Mesothelial cell of epicardium (in vitro differentiated cells): ENCODE data around the gene SHB. TPM values are rescaled to one million over a fixed set of nuclear protein-coding genes. Genes with fewer than 3 reads are reported as not detected.

Source experiments
- DNase-seq, 2 experiments: peaks; one replicate each; pipeline ENCODE4 v3.0.0; 2021; ENCODE audit warnings: low spot score in 2 of 2; ENCODE audit not compliant: unreplicated experiment in 2 of 2
- H3K27ac Mint-ChIP-seq: 2 replicates; pipeline ENCODE4 v1.8.0; 2021; ENCODE audit warnings: mixed read lengths
- H3K27me3 Mint-ChIP-seq: 2 replicates; pipeline ENCODE4 v1.8.0; 2021; ENCODE audit warnings: low read depth, mixed read lengths
- H3K36me3 Mint-ChIP-seq: 2 replicates; pipeline ENCODE4 v1.8.0; 2021; ENCODE audit warnings: mixed read lengths
- H3K4me1 Mint-ChIP-seq: 2 replicates; pipeline ENCODE4 v1.8.0; 2021; ENCODE audit warnings: mixed read lengths
- H3K4me3 Mint-ChIP-seq: 2 replicates; pipeline ENCODE4 v1.8.0; 2021; ENCODE audit warnings: mild to moderate bottlenecking, moderate library complexity, mixed read lengths
- H3K9me3 Mint-ChIP-seq: 2 replicates; pipeline ENCODE4 v1.8.0; 2021; ENCODE audit warnings: mixed read lengths
- CTCF ChIP-seq: fragments of 200-600 bp; sonication (generic); IDR thresholded peaks from one replicate; pipeline ENCODE4 v1.5.0; 2021; ENCODE audit warnings: antibody characterized with exemption; ENCODE audit not compliant: unreplicated experiment
- total RNA-seq: library from RNA; stranded (reverse); gene quantifications from 3 replicates; pipeline ENCODE4 v1.2.1, GENCODE V29; 2021

Gene SHB
- total RNA-seq, 1 donor from 2014 or later, result 35.5 TPM

DNA sequence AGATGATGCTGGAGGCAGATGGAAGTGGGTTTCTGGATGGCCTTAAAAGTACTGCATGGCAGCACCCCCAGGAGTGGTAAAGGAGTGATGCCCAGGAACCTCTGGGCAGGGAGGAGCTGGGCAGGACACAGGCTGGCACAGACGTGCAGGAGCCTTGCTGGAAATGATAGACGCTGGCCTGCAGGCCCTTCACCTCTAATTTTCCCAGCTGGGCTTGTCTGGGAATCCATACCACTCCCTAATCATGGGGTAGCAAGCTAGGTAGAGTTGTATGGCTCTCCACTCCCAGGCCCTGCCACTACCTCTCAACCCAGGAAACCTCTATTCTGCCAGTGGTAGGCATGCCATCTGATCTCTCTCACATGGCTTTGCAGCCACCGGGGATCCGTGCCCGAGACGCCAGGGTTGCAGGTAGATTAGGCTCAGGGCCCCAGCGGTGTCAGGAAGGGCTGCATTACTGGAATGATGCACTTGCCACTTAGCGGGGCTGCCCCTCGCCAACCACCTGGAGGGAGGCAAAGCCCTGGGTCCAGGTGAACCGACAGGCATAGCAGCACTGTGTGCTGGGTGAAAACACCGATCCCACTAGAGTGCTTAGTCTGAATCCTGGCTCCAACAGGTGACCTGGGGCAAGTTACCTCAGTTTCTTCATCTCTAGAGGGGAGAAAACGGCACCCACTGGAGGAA lies 85.5 kb downstream of the SHB start:
- H3K4me1 Mint-ChIP-seq, result peaks cover 25% of the 10 kb centered on the region
- no peak for DNase-seq
- no peak for TF ChIP-seq CTCF
- H3K27me3 Mint-ChIP-seq, result no peaks in the 10 kb centered on the region
- H3K9me3 Mint-ChIP-seq, result peaks cover 6% of the 10 kb centered on the region
- H3K36me3 Mint-ChIP-seq, result peaks cover 11% of the 10 kb centered on the region
- H3K27ac Mint-ChIP-seq, result no peak overlapping the region
- H3K4me3 Mint-ChIP-seq, result no peak overlapping the region

DNA sequence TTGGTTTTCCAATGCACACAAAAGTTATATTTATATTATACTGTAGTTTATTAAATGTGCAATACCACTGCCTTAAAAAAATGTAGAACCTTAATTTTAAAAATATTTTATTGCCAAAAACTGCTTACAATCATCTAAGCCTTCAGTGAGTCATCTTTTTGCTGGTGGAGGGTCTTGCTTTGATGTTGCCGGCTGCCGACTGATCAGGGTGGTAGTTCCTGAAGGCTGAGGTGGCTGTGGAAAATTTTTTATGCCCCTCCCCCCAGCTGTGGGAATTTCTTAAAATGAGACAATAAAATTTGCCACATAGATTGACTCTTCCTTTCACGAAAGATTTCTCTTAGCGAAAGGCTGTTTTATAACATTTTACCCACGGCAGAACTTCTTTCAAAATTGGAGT lies 89.2 kb downstream of the SHB start:
- Mint-ChIP-seq H3K27me3 (no peaks in the 10 kb centered on the region), H3K9me3 (peaks cover 6% of the 10 kb centered on the region), H3K27ac (peak overlapping the region; percentile 13), H3K4me1 (peaks cover 22% of the 10 kb centered on the region), H3K36me3 (peaks cover 13% of the 10 kb centered on the region), H3K4me3 (no peak overlapping the region)
- DNase-seq, result no peak
- TF ChIP-seq CTCF, result no peak

DNA sequence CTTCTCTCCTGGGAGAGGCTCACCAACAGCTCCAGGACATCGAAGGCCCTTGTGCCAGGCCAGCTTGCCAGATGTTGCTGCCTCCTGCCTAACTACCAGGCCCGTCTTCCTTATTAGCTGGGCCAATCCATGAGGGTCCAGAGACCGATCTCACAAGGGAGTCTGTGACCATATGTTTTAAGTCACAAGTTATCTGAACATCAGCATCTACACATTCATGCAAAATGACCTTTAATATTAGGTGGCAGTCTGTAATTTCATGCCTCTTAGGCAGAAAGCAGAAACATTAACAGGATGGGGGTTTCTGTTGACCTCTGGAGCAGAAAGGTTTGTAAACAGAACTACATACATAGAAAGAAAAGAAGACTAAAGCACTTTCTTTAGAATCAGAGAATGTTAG lies 90.0 kb downstream of the SHB start:
- no peak for DNase-seq
- Mint-ChIP-seq H3K27ac (peak overlapping the region; percentile 59), H3K4me3 (no peak overlapping the region), H3K27me3 (no peaks in the 10 kb centered on the region), H3K9me3 (peaks cover 6% of the 10 kb centered on the region), H3K36me3 (peaks cover 15% of the 10 kb centered on the region), H3K4me1 (peaks cover 17% of the 10 kb centered on the region)
- TF ChIP-seq CTCF, result no peak

- no peak for TF ChIP-seq CTCF
- H3K27ac Mint-ChIP-seq, result peak overlapping the region; percentile 15
- no peak overlapping the region for H3K4me3 Mint-ChIP-seq
- DNase-seq, result no peak
- peaks cover 17% of the 10 kb centered on the region for H3K4me1 Mint-ChIP-seq
- peaks cover 15% of the 10 kb centered on the region for H3K36me3 Mint-ChIP-seq
- H3K9me3 Mint-ChIP-seq, result peaks cover 6% of the 10 kb centered on the region
- no peaks in the 10 kb centered on the region for H3K27me3 Mint-ChIP-seq
Measured at GRCh38 chr9:37978481-37978864, 90.6 kb downstream of the SHB start.

DNA sequence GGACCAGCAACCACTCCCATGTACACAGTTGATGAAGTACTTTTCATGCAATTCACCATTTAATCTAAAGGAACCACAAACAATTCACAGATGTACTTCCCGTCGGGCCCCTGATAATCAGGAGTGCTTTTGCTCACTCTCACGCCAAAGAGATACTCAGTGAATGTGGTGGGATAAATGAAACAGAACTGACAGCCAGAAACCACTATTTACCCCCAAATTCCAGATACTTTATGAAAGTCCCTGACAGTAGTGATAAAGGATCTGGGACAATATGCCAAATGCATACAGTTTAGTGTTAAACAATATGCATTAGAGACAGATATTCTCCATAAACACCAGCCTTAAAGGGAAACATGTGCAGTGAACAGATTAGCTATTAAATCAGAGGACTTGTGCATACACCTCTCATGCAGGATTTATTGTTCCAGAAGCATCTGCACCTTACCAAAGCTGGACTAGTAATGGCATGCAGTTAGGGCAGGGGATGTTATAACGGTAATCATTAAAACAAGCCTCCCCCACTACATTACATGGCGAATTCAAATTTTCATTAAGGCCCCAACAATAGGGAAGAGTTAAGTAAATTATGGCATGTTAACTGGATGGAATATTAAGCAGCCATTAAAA lies 91.1 kb downstream of the SHB start:
- H3K36me3 Mint-ChIP-seq, result peaks cover 15% of the 10 kb centered on the region
- no peak for TF ChIP-seq CTCF
- H3K27me3 Mint-ChIP-seq, result no peaks in the 10 kb centered on the region
- DNase-seq, result no peak
- H3K9me3 Mint-ChIP-seq, result peaks cover 6% of the 10 kb centered on the region
- H3K27ac Mint-ChIP-seq, result peak overlapping the region; percentile 27
- no peak overlapping the region for H3K4me3 Mint-ChIP-seq
- H3K4me1 Mint-ChIP-seq, result peaks cover 18% of the 10 kb centered on the region
